Measurements from ENCODE around the gene VSTM4.

Gene VSTM4

GRCh38 chr10:49005270-49005669, 110.1 kb downstream of the VSTM4 start:
- H3K4me1 ChIP-seq (ENCODE audit: control insufficient read depth, insufficient read depth, low read depth, low read length) = peaks cover 4% of the 10 kb centered on the region
- H4K91ac ChIP-seq (ENCODE audit: low read length) = no peak overlapping the region
- no peak overlapping the region for H2BK5ac ChIP-seq (ENCODE audit: low read depth, low read length, poor library complexity, severe bottlenecking)
- H3K79me1 ChIP-seq (replicated peaks; ENCODE audit: low read length, poor library complexity, severe bottlenecking) = no peaks in the 10 kb centered on the region
- H3K4me2 ChIP-seq (ENCODE audit: low read length, poor library complexity, severe bottlenecking) = no peak overlapping the region
- H3K4me3 ChIP-seq (ENCODE audit: insufficient read depth in 1 of 2, low read depth in 1 of 2, low read length in 2 of 2) = no peak overlapping the region
- H3K18ac ChIP-seq (ENCODE audit: low read depth in 1 of 2, low read length in 2 of 2) = no peak overlapping the region
- H3K27me3 ChIP-seq (ENCODE audit: control insufficient read depth in 1 of 2, insufficient read depth in 1 of 2, low read length in 2 of 2) = peaks cover 5 to 17% of the 10 kb centered on the region in 2 experiments
- DNase-seq = no peak
- H3K9ac ChIP-seq (ENCODE audit: low read length) = no peak overlapping the region
- no peak overlapping the region for H2AFZ ChIP-seq (ENCODE audit: low read depth, low read length)
- H3K9me3 ChIP-seq (ENCODE audit: control insufficient read depth, low read length) = no peaks in the 10 kb centered on the region
- H2BK12ac ChIP-seq (ENCODE audit: low read length in 2 of 2) = no peak overlapping the region
- no peak overlapping the region for H3K14ac ChIP-seq (ENCODE audit: low read length in 2 of 2)
- H3K4ac ChIP-seq (ENCODE audit: low read depth in 1 of 2, low read length in 2 of 2) = no peak overlapping the region
- no peak overlapping the region for H2AK5ac ChIP-seq (ENCODE audit: low read length, severe bottlenecking)
- H3K23ac ChIP-seq (ENCODE audit: low read length in 2 of 2) = no peak overlapping the region
- no peak overlapping the region for H2BK120ac ChIP-seq (ENCODE audit: low read depth, low read length)
- no peak overlapping the region for H4K8ac ChIP-seq (ENCODE audit: low read length)
- no peak overlapping the region for H3K27ac ChIP-seq (ENCODE audit: low read length, poor library complexity, severe bottlenecking)
- 80% methylated on average over 5 of the region's 5 CpGs for WGBS
- no peak overlapping the region for H2BK15ac ChIP-seq (ENCODE audit: low read depth, poor library complexity, severe bottlenecking)
- no peaks in the 10 kb centered on the region for H3K36me3 ChIP-seq (ENCODE audit: control insufficient read depth in 1 of 2, insufficient read depth in 2 of 2, low read depth in 1 of 2, low read length in 2 of 2)

- no peak overlapping the region for H3K23ac ChIP-seq (ENCODE audit: low read length in 2 of 2)
- H2AFZ ChIP-seq (ENCODE audit: low read depth, low read length) = no peak overlapping the region
- H2AK5ac ChIP-seq (ENCODE audit: low read length, severe bottlenecking) = no peak overlapping the region
- no peak overlapping the region for H4K91ac ChIP-seq (ENCODE audit: low read length)
- no peak overlapping the region for H3K4me2 ChIP-seq (ENCODE audit: low read length, poor library complexity, severe bottlenecking)
- WGBS = 56% methylated on average over 17 of the region's 17 CpGs
- H2BK5ac ChIP-seq (ENCODE audit: low read depth, low read length, poor library complexity, severe bottlenecking) = no peak overlapping the region
- H3K27me3 ChIP-seq (ENCODE audit: control insufficient read depth in 1 of 2, insufficient read depth in 1 of 2, low read length in 2 of 2) = peaks cover 8 to 12% of the 10 kb centered on the region in 2 experiments
- no peak overlapping the region for H3K4me3 ChIP-seq (ENCODE audit: insufficient read depth in 1 of 2, low read depth in 1 of 2, low read length in 2 of 2)
- H3K36me3 ChIP-seq (ENCODE audit: control insufficient read depth in 1 of 2, insufficient read depth in 2 of 2, low read depth in 1 of 2, low read length in 2 of 2) = no peaks in the 10 kb centered on the region
- H3K18ac ChIP-seq (ENCODE audit: low read depth in 1 of 2, low read length in 2 of 2) = no peak overlapping the region
- no peaks in the 10 kb centered on the region for H3K9me3 ChIP-seq (ENCODE audit: control insufficient read depth, low read length)
- no peak overlapping the region for H3K14ac ChIP-seq (ENCODE audit: low read length in 2 of 2)
- no peak overlapping the region for H4K8ac ChIP-seq (ENCODE audit: low read length)
- H3K4me1 ChIP-seq (ENCODE audit: control insufficient read depth, insufficient read depth, low read depth, low read length) = peaks cover 4% of the 10 kb centered on the region
- no peak overlapping the region for H3K9ac ChIP-seq (ENCODE audit: low read length)
- H2BK15ac ChIP-seq (ENCODE audit: low read depth, poor library complexity, severe bottlenecking) = no peak overlapping the region
- no peak overlapping the region for H2BK12ac ChIP-seq (ENCODE audit: low read length in 2 of 2)
- DNase-seq = no peak
- H3K4ac ChIP-seq (ENCODE audit: low read depth in 1 of 2, low read length in 2 of 2) = no peak overlapping the region
- no peaks in the 10 kb centered on the region for H3K79me1 ChIP-seq (replicated peaks; ENCODE audit: low read length, poor library complexity, severe bottlenecking)
- H2BK120ac ChIP-seq (ENCODE audit: low read depth, low read length) = no peak overlapping the region
- H3K27ac ChIP-seq (ENCODE audit: low read length, poor library complexity, severe bottlenecking) = no peak overlapping the region
These were observed 113.3 kb downstream of the VSTM4 start for GRCh38 chr10:49001870-49002672.

DNA sequence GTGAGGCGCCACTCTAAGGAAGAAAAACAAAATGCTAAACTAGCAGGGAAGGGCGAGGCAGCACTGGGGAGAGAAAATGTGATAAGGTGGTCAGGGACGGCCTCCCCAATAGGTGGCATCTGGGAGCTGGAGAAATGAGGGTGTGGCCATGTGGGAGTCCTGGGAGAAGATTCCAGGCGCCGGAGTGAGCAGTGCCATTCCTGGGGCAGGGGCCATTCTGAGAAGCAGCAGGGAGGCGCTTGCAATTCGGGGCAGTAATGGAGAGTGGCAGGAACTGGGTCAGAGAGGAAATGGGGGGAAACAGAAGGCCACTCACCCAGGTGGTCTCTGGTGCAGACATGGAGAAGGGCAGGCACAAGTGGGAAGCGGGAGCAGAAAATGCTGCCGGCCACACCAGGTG, 113.9 kb downstream of the VSTM4 start:
- DNase-seq = no peak
- H3K4me3 ChIP-seq (ENCODE audit: insufficient read depth in 1 of 2, low read depth in 1 of 2, low read length in 2 of 2) = no peak overlapping the region

DNA sequence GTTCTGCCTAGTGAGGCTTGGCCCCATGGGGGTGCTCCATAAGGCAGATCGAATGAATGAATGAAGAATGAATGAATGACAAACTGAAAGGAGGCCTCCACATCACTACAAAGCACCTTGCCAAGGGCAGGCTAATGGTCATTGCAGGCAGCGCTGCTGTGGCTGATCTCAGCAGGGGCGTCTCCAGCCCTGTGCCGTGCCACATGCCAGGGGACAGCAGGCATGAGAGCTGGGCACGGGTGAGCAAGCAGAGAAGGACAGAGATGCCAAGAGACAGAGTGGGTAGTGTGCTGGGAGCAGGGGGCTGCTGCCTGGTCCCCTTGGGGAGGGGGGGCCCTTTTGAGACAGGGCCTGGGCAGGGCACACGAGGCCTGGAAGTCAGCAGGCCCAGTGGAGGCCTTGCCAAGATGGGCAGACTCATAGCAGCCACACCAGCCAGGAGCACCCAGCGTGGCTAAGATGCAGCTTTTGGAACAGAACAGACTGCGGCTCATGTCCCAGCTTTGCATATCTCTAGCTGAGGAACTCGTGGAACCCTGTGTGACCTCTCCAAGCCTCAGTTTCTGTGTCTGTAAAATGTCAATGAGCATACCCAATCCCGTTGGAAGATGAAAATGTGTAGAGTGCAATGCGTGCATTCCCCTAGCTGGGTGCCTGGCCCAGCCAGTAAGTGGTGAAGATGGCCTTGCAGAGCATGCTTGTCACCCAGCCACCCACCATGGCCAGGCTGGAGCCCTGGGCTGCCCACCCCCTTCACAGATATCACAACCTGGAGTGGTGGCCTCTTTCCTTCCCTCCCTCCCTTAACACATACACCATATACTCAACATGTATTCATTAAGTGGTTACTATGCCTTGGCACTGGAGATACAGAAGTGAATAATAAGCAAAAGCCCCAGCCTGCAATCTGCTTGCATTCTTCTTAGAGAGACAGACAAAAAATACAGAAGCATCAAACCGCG, 114.6 kb downstream of the VSTM4 start:
- H3K4me1 ChIP-seq (ENCODE audit: control insufficient read depth, insufficient read depth, low read depth, low read length) = peaks cover 4% of the 10 kb centered on the region
- H2BK120ac ChIP-seq (ENCODE audit: low read depth, low read length) = no peak overlapping the region
- H4K91ac ChIP-seq (ENCODE audit: low read length) = no peak overlapping the region
- H2AK5ac ChIP-seq (ENCODE audit: low read length, severe bottlenecking) = no peak overlapping the region
- H3K4me2 ChIP-seq (ENCODE audit: low read length, poor library complexity, severe bottlenecking) = no peak overlapping the region
- DNase-seq = no peak
- H3K18ac ChIP-seq (ENCODE audit: low read depth in 1 of 2, low read length in 2 of 2) = no peak overlapping the region
- H3K23ac ChIP-seq (ENCODE audit: low read length in 2 of 2) = no peak overlapping the region
- H2BK12ac ChIP-seq (ENCODE audit: low read length in 2 of 2) = no peak overlapping the region
- H2BK15ac ChIP-seq (ENCODE audit: low read depth, poor library complexity, severe bottlenecking) = no peak overlapping the region
- H3K27me3 ChIP-seq (ENCODE audit: control insufficient read depth in 1 of 2, insufficient read depth in 1 of 2, low read length in 2 of 2) = peaks cover 8 to 12% of the 10 kb centered on the region in 2 experiments
- H3K4me3 ChIP-seq (ENCODE audit: insufficient read depth in 1 of 2, low read depth in 1 of 2, low read length in 2 of 2) = no peak overlapping the region
- 75% methylated on average over 13 of the region's 13 CpGs for WGBS
- no peaks in the 10 kb centered on the region for H3K9me3 ChIP-seq (ENCODE audit: control insufficient read depth, low read length)
- no peaks in the 10 kb centered on the region for H3K79me1 ChIP-seq (replicated peaks; ENCODE audit: low read length, poor library complexity, severe bottlenecking)
- no peak overlapping the region for H3K14ac ChIP-seq (ENCODE audit: low read length in 2 of 2)
- no peak overlapping the region for H3K27ac ChIP-seq (ENCODE audit: low read length, poor library complexity, severe bottlenecking)
- no peaks in the 10 kb centered on the region for H3K36me3 ChIP-seq (ENCODE audit: control insufficient read depth in 1 of 2, insufficient read depth in 2 of 2, low read depth in 1 of 2, low read length in 2 of 2)
- H3K9ac ChIP-seq (ENCODE audit: low read length) = no peak overlapping the region
- H3K4ac ChIP-seq (ENCODE audit: low read depth in 1 of 2, low read length in 2 of 2) = no peak overlapping the region
- no peak overlapping the region for H4K8ac ChIP-seq (ENCODE audit: low read length)
- H2AFZ ChIP-seq (ENCODE audit: low read depth, low read length) = no peak overlapping the region
- no peak overlapping the region for H2BK5ac ChIP-seq (ENCODE audit: low read depth, low read length, poor library complexity, severe bottlenecking)

More for the DNA sequence above, 113.9 kb downstream of the VSTM4 start:
- no peak overlapping the region for H3K4me2 ChIP-seq (ENCODE audit: low read length, poor library complexity, severe bottlenecking)
- H3K36me3 ChIP-seq (ENCODE audit: control insufficient read depth in 1 of 2, insufficient read depth in 2 of 2, low read depth in 1 of 2, low read length in 2 of 2) = no peaks in the 10 kb centered on the region
- no peak overlapping the region for H4K91ac ChIP-seq (ENCODE audit: low read length)
- WGBS = 54% methylated on average over 9 of the region's 9 CpGs
- H3K23ac ChIP-seq (ENCODE audit: low read length in 2 of 2) = no peak overlapping the region
- H3K27me3 ChIP-seq (ENCODE audit: control insufficient read depth in 1 of 2, insufficient read depth in 1 of 2, low read length in 2 of 2) = peaks cover 8 to 12% of the 10 kb centered on the region in 2 experiments
- no peak overlapping the region for H2AFZ ChIP-seq (ENCODE audit: low read depth, low read length)
- H3K27ac ChIP-seq (ENCODE audit: low read length, poor library complexity, severe bottlenecking) = no peak overlapping the region
- H3K9ac ChIP-seq (ENCODE audit: low read length) = no peak overlapping the region
- H2BK5ac ChIP-seq (ENCODE audit: low read depth, low read length, poor library complexity, severe bottlenecking) = no peak overlapping the region
- no peak overlapping the region for H3K18ac ChIP-seq (ENCODE audit: low read depth in 1 of 2, low read length in 2 of 2)
- no peaks in the 10 kb centered on the region for H3K79me1 ChIP-seq (replicated peaks; ENCODE audit: low read length, poor library complexity, severe bottlenecking)
- no peak overlapping the region for H2AK5ac ChIP-seq (ENCODE audit: low read length, severe bottlenecking)
- H2BK12ac ChIP-seq (ENCODE audit: low read length in 2 of 2) = no peak overlapping the region
- no peak overlapping the region for H3K14ac ChIP-seq (ENCODE audit: low read length in 2 of 2)
- H3K4ac ChIP-seq (ENCODE audit: low read depth in 1 of 2, low read length in 2 of 2) = no peak overlapping the region
- H2BK120ac ChIP-seq (ENCODE audit: low read depth, low read length) = no peak overlapping the region
- H2BK15ac ChIP-seq (ENCODE audit: low read depth, poor library complexity, severe bottlenecking) = no peak overlapping the region
- H4K8ac ChIP-seq (ENCODE audit: low read length) = no peak overlapping the region
- H3K4me1 ChIP-seq (ENCODE audit: control insufficient read depth, insufficient read depth, low read depth, low read length) = peaks cover 4% of the 10 kb centered on the region
- no peaks in the 10 kb centered on the region for H3K9me3 ChIP-seq (ENCODE audit: control insufficient read depth, low read length)

Data from mesenchymal stem cell (in vitro differentiated cells and primary cell).